HG03066 (cell line): Measurements from ENCODE around the gene CASP10.

Experiments
- ATAC-seq: cut with Tn5 transposase; IDR thresholded peaks from one replicate; pipeline ENCODE4 v1.9.1; 2021; ENCODE audit warnings: low read depth; ENCODE audit not compliant: unreplicated experiment

The CASP10 gene

GRCh38 chr2:201257381-201257955, 74.5 kb downstream of the CASP10 start:
- peak; percentile 45 for ATAC-seq

GRCh38 chr2:201257956-201258665, 75.2 kb downstream of the CASP10 start:
- ATAC-seq: peak; percentile 63

DNA sequence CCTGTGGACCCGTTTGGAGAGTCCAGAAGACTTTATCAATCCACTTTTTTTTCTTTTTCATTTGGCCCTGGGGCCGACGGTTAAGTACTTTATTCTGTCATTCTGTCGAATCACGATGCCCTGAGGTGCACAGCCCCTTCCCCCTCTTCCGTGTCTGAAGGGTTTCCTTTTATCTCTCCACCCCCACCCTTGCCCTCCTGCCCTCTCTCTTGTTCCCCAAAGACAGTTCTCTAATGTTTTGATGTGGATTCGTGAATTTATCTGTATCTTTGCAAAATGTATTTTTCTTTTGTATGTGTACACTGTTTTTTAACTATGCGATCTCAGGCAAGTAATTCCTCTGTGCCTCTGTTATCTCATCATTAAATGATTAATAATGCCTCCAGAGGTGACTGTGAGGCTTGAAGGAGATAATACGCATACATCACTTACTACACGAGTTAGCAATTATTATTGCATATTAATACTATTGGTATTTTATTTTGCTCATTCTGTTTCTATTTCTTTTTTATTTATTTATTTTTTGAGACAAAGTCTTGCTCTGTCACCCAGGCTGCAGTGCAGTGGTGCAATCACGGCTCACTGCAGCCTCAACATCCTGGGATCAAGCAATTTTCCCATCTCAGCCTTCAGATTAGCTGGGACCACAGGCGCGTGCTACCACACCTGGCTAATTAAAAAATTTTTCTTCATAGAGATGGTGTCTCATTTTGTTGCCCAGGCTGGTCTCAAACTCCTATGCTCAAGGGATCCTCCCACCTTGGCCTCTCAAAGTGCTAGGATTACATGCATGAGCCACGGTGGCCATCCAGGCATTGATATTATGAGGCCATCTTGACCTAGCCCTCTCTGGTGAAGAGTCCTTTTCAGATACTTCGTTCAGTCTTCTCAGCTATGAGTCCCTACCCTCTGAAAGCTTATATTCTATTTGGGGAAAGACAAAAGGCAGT, 76.0 kb downstream of the CASP10 start:
- peak; percentile 9 for ATAC-seq

- ATAC-seq: peak; percentile 25
Measured at GRCh38 chr2:201260302-201260800, 77.4 kb downstream of the CASP10 start, which contains the start of gene CASP8. Gene CASP8, plus strand, starts transcription at chr2:201260536. Its CDS starts 5,951 bp downstream, at chr2:201266487.

DNA sequence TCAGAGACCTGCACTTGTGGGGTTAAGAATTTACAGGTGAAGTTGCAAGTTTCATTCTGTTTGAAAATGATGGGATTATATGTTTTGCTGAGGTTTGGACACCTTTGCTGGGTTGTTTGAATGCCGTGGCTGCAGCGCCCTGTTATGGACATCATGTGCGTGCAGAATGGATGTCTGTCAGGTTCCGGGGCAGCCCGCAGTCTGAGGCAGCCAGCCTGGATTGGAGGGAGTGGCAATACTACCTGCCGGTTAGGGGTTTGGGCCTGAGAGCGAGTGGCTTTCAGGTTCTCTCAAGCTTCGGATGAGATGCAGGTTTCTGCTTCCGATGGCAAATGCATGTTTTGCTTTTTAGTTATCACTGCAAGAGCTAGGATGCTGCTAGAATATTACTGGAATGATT, 78.5 kb downstream of the CASP10 start:
- no peak for ATAC-seq

DNA sequence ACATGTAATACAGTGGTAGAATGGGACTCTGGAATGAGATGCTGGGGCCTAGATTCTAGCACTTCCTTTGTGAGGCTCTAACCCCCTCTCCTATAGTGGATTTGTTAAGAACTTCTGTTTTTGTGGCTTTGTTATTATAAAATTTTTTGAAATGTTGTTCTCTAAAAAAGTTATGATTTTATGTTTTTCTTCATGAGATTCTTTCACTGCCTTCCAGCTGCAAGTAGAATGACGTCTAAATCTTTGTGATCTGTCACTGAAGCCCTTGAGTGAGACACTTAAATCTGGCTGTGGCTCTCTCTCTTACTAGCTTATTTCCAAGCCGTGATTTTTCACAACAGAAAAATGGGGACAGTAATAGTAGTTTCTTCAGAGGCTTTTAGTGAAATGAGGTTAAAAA, 79.0 kb downstream of the CASP10 start:
- ATAC-seq: no peak

GRCh38 chr2:201262718-201263117, 79.8 kb downstream of the CASP10 start:
- ATAC-seq: no peak

DNA sequence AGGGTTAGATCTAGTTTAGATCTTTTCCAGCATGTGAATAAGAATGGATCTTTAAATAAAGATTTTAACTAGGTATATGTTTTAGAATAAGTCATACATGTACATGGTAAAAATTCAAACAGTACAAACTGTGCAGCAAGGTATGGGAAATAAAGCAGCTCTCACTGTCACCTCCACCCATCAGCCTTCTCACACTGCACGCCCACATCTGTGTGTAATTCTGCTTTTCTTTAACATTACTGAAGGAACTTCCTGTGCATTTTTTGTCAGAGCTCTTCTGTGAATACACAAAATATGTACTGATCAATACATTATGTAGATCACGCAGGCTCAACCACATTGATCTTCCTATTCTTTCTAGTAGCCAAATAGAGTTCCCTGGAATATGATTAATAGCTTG, 80.8 kb downstream of the CASP10 start:
- no peak for ATAC-seq

DNA sequence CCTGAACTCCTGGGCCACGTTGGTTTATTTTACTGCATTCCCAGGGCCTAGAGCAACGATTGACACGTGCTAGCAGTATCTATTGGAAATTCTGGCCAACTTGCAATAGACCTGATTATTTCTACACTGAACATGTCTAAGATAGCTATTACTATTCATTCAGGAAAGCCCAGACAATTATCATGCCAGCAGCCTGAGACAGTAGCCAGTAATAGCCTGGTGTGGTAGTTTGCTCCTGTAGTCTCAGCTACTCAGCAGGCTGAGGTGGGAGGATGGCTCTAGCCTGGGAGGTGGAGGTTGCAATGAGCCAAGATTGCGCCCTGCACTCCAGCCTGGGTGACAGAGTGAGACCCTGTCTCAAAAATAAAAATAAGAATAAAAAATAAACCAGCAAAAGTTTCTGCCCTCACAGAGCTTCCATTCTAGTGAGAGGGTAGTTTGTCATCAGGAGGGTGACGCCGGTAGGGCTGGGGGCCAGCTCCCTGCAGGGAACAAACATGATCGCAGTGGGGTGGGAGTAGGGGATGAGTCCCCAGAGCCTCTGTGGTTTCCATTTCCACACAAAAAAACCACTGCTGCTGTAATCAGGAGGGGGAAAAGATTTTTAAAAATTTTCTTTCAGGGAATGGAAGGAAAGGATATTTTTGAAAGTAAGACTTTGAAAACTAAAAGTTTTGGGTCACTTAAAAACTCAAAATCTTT, 81.7 kb downstream of the CASP10 start:
- no peak for ATAC-seq

DNA sequence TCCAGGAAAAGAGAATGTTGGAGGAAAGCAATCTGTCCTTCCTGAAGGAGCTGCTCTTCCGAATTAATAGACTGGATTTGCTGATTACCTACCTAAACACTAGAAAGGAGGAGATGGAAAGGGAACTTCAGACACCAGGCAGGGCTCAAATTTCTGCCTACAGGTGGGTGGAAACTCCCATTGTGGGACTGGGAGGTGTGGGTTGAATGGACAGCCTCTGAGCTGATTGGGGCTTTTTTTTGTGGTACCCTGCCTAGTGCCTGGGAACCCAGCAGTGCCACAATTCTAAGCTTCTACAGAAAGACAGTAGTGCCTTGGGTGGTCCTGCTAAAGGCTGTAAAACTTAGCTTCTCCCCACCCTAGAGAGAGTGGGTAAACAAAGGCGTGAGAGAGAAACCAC, 83.7 kb downstream of the CASP10 start:
- ATAC-seq: no peak

- no peak for ATAC-seq
Measured at GRCh38 chr2:201267278-201268030, 84.5 kb downstream of the CASP10 start.

DNA sequence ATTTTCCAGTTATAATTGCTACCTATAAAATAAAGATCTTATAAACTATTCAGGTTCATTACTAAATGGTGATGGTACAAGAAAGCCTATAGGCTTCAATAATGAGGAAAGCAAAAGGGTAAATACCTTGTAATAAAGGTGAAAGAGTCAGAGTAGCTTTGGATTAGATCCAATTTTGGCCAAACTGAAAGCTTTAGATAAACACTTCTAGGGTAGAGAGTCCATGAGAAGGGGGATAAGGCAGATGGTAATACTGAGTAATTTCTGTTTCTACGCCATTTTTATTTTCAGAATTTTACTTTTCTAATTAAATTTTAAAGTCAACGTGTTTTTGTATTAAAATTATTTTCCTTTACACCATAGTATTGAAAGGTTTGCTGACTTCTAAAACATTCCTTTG, 86.8 kb downstream of the CASP10 start:
- no peak for ATAC-seq

GRCh38 chr2:201270293-201271001, 87.5 kb downstream of the CASP10 start:
- ATAC-seq: no peak

GRCh38 chr2:201271917-201272316, 89.0 kb downstream of the CASP10 start:
- ATAC-seq: no peak

- no peak for ATAC-seq
Measured at GRCh38 chr2:201273330-201273983, 90.5 kb downstream of the CASP10 start.

DNA sequence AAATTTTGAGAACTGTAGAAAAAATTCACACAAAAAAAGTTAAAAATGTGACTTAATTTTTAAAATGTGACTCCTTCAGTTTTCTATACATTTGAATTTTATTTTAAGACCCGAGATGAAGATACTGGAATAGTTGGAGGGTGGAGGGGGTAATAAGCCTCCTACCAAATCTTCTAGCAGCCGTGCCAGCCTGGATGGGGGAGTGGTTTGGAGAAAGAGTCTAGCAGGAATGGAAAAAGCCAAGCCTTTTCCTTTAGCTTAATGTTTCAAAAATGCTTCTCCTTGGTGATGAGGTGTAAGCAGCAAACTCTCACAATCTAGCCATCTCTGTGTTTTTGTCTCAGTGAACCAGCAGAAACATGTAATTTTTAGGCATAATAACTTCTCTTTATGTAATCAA, 92.1 kb downstream of the CASP10 start:
- ATAC-seq: no peak

DNA sequence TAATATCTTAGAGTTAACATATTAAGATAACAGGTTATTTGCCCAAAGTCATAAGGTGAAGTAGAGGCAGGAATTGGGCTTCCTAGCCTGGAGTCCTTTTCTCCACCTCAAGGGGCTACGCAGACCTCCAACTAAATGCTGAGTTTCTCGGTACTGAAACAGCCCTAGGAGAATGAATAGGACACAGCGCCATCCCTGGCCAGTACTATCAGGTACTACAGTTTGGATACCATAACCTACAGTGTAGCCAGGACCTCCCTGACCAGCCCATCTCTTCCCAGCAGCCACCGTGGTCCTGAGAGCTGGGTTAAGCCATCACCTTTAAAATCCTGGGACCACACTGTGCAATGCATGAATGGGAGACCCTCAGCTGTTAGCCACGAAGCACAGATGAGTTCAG, 93.0 kb downstream of the CASP10 start:
- no peak for ATAC-seq

DNA sequence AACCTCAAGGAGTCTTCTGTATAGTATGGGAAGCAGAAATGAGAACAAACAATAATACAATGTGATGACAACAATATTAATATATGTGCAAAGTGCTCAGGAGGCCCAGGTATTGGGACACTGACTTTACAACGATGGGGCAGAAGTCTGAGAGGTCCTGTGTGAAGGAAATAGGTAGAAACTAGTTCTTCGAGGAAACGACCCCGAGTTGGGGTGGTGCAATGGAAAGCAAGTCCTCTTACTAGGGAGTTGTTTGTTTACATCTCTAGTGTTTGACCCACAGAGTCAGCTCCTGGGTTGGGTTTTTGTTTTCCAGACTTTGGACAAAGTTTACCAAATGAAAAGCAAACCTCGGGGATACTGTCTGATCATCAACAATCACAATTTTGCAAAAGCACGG, 93.6 kb downstream of the CASP10 start:
- ATAC-seq: no peak
